ENCODE data around the gene OLFM2. TPM values are rescaled to one million over a fixed set of nuclear protein-coding genes. Genes with fewer than 3 reads are reported as not detected.

OLFM2 gene
- total RNA-seq, 1 donor from 2014 or later, result 1.7 TPM

- Histone ChIP-seq H3K36me3 (peaks cover 12% of the 10 kb centered on the region), H3K9me3 (replicated peaks) (no peaks in the 10 kb centered on the region), H3K27ac (replicated peaks) (peak overlapping the region; percentile 96), H3K4me3 (peak overlapping the region; percentile 98), H3K4me1 (peaks cover 31% of the 10 kb centered on the region), H3K27me3 (ENCODE audit: low read depth) (no peaks in the 10 kb centered on the region)
- TF ChIP-seq, protein P1, sequence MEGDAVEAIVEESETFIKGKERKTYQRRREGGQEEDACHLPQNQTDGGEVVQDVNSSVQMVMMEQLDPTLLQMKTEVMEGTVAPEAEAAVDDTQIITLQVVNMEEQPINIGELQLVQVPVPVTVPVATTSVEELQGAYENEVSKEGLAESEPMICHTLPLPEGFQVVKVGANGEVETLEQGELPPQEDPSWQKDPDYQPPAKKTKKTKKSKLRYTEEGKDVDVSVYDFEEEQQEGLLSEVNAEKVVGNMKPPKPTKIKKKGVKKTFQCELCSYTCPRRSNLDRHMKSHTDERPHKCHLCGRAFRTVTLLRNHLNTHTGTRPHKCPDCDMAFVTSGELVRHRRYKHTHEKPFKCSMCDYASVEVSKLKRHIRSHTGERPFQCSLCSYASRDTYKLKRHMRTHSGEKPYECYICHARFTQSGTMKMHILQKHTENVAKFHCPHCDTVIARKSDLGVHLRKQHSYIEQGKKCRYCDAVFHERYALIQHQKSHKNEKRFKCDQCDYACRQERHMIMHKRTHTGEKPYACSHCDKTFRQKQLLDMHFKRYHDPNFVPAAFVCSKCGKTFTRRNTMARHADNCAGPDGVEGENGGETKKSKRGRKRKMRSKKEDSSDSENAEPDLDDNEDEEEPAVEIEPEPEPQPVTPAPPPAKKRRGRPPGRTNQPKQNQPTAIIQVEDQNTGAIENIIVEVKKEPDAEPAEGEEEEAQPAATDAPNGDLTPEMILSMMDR (IDR thresholded peaks at IDR 0.05; ENCODE audit: borderline replicate concordance), result no peak
- intact Hi-C loops (cut with micrococcal nuclease), result no loop called here
- no peak for DNase-seq
Observed at GRCh38 chr19:9819596-9819909, 116.8 kb downstream of the OLFM2 start.

- Histone ChIP-seq H3K4me3 (peak within 1 kb of the TSS; percentile 98), H3K27ac (replicated peaks) (peak within 1 kb of the TSS; percentile 96), H3K27me3 (ENCODE audit: low read depth) (no peaks in the 10 kb centered on the region), H3K4me1 (peaks cover 31% of the 10 kb centered on the region), H3K36me3 (peaks cover 18% of the 10 kb centered on the region), H3K9me3 (replicated peaks) (no peaks in the 10 kb centered on the region)
- DNase-seq, result peak; percentile 100
- TF ChIP-seq, protein P1 (IDR thresholded peaks at IDR 0.05; ENCODE audit: borderline replicate concordance), result no peak
- intact Hi-C loops (cut with micrococcal nuclease), result no loop called here
Observed at GRCh38 chr19:9818734-9819595, 117.3 kb downstream of the OLFM2 start, which contains the start of gene FBXL12. TSS of gene FBXL12 (minus strand) at chr19:9819079. CDS start at chr19:9818813, 266 bp downstream.

DNA sequence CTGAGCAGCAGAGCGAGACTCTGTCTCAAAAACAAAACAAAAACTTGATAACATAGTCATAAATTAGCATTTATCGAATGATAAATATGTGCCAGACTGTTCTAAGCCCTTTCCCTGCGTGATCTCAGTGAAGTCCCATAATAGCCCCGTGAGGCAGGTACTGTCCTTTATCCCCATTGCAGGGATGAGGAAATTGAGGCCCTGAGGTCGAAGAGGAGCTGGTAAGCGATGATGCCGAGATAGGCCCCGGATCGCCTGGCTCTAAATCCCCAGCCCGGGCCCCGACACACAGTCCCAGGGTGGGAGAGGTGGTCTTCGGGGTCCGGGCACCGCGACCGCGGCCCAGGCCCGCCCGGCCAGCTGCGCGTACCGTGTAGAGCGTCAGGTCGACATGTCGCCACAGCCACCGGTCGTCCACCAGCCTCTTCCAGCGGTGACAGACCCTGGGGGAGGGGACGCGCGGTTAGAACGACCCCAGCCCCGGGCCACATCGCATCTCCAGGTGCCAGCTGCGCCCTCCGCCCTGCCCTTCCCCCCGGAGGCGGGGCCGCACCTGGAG, 118.1 kb downstream of the OLFM2 start:
- Histone ChIP-seq H3K4me1 (peaks cover 31% of the 10 kb centered on the region), H3K9me3 (replicated peaks) (no peaks in the 10 kb centered on the region), H3K36me3 (peaks cover 25% of the 10 kb centered on the region), H3K4me3 (peak overlapping the region; percentile 98), H3K27me3 (ENCODE audit: low read depth) (no peaks in the 10 kb centered on the region), H3K27ac (replicated peaks) (peak overlapping the region; percentile 96)
- TF ChIP-seq, protein P1 (IDR thresholded peaks at IDR 0.05; ENCODE audit: borderline replicate concordance), result no peak
- intact Hi-C loops (cut with micrococcal nuclease), result no loop called here
- DNase-seq, result no peak

GRCh38 chr19:9811139-9811538, 125.2 kb downstream of the OLFM2 start:
- Histone ChIP-seq H3K4me1 (no peaks in the 10 kb centered on the region), H3K27ac (replicated peaks) (no peak overlapping the region), H3K9me3 (replicated peaks) (no peaks in the 10 kb centered on the region), H3K27me3 (ENCODE audit: low read depth) (no peaks in the 10 kb centered on the region), H3K36me3 (peaks cover 75% of the 10 kb centered on the region), H3K4me3 (no peak overlapping the region)
- intact Hi-C loops (cut with micrococcal nuclease), result no loop called here
- TF ChIP-seq, protein P1 (IDR thresholded peaks at IDR 0.05; ENCODE audit: borderline replicate concordance), result no peak
- DNase-seq, result no peak

DNA sequence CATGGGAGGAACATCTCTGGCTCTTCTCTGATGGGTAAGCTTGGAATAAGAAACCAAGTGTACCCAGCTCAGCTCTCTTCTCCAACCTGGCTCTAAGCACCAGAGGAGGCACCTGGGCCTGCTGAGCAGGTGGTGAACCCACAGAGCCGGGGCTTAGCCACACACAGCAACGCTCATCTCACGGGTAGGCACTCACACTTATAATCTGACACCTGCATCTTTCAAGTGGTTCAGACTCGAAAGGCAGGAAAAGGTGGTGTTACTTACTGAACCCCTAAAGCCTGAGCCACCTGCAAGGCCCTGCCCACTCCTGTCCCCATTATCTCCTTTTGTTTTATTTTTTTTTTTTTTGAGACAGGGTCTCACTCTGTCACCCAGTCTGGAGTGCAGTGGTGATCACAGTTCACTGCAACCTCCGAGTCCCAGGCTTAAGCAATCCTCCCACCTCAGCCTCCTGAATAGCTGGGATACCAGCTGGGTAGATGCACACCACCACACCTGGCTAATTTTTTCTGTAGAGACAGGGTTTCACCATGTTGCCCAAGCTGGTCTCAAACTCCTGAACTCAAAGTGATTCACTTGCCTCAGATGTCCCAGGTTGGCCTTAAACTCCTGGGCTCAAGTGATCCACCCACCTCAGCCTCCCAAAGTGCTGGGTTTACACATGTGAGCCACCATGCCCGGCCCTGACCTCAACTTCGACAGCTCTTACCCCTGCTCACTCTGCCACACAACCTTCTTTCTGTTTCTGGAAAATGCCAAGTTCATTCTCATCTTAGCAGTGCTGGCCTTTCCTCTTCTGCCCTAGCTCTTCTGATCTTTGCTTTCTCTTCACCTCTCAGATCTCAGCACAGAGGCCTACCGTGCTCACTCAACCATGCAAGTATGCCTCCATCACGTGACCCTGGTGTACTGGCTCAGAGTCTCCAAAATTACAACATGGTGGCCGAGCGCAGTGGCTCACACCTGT, 127.2 kb downstream of the OLFM2 start:
- H3K4me3 ChIP-seq, result no peak overlapping the region
- TF ChIP-seq, protein P1 (IDR thresholded peaks at IDR 0.05; ENCODE audit: borderline replicate concordance), result no peak
- H3K4me1 ChIP-seq, result no peaks in the 10 kb centered on the region
- intact Hi-C loops (cut with micrococcal nuclease), result no loop called here
- no peak for DNase-seq
- H3K27me3 ChIP-seq (ENCODE audit: low read depth), result no peaks in the 10 kb centered on the region
- peaks cover 63% of the 10 kb centered on the region for H3K36me3 ChIP-seq
- no peak overlapping the region for H3K27ac ChIP-seq (replicated peaks)
- H3K9me3 ChIP-seq (replicated peaks), result no peaks in the 10 kb centered on the region

Measured in left ventricle myocardium inferior (tissue), 1 donor.